Endodermal cell (in vitro differentiated cells): ENCODE data around the gene NCAPG2. TPM values are rescaled to one million over a fixed set of nuclear protein-coding genes. Genes with fewer than 3 reads are reported as not detected.

Source experiments
- DNase-seq: peaks from one replicate; pipeline ENCODE4 v3.0.0-alpha.2; 2017
- H3K27ac ChIP-seq: 2 replicates; pipeline ENCODE4 v1.5.1; 2013; ENCODE audit warnings: mild to moderate bottlenecking, low read depth, low read length, moderate library complexity
- H3K27me3 ChIP-seq: 2 replicates; pipeline ENCODE4 v1.6.1; 2013; ENCODE audit warnings: mild to moderate bottlenecking, low read length, moderate library complexity; ENCODE audit not compliant: insufficient read depth, control insufficient read depth, poor library complexity, severe bottlenecking
- H3K36me3 ChIP-seq: 2 replicates; pipeline ENCODE4 v1.7.0; 2013; ENCODE audit warnings: mild to moderate bottlenecking, low read length, moderate library complexity; ENCODE audit not compliant: control insufficient read depth, insufficient read depth
- H3K4me1 ChIP-seq: one replicate; pipeline ENCODE4 v1.7.0; 2013; ENCODE audit warnings: low read length; ENCODE audit not compliant: control insufficient read depth, insufficient read depth
- H3K4me3 ChIP-seq: 2 replicates; pipeline ENCODE4 v1.5.1; 2013; ENCODE audit warnings: mild to moderate bottlenecking, low read length, moderate library complexity
- H3K9ac ChIP-seq: 2 replicates; pipeline ENCODE4 v1.6.1; 2013; ENCODE audit warnings: mild to moderate bottlenecking, low read length, moderate library complexity; ENCODE audit not compliant: poor library complexity, severe bottlenecking; ENCODE audit errors: extremely low read depth
- H3K9me3 ChIP-seq: 2 replicates; pipeline ENCODE4 v1.6.1; 2013; ENCODE audit warnings: mild to moderate bottlenecking, low read length, moderate library complexity; ENCODE audit not compliant: control insufficient read depth
- H3K27ac Mint-ChIP-seq: 2 replicates; pipeline ENCODE4 v1.8.0; 2020; ENCODE audit warnings: mixed read lengths
- H3K27me3 Mint-ChIP-seq: 2 replicates; pipeline ENCODE4 v1.8.0; 2021; ENCODE audit warnings: mild to moderate bottlenecking, mixed read lengths; ENCODE audit not compliant: insufficient read depth
- H3K36me3 Mint-ChIP-seq: 2 replicates; pipeline ENCODE4 v1.8.0; 2020; ENCODE audit warnings: low read depth, mixed read lengths
- H3K4me1 Mint-ChIP-seq: 2 replicates; pipeline ENCODE4 v1.8.0; 2020; ENCODE audit warnings: mixed read lengths
- H3K4me3 Mint-ChIP-seq: 2 replicates; pipeline ENCODE4 v1.8.0; 2020; ENCODE audit warnings: mild to moderate bottlenecking, moderate library complexity, mixed read lengths
- H3K9me3 Mint-ChIP-seq: 2 replicates; pipeline ENCODE4 v1.8.0; 2020; ENCODE audit warnings: mild to moderate bottlenecking, mixed read lengths
- WGBS, 2 experiments: methylation state at CpG; one replicate each; pipeline versions ENCODE4 v1.1.5 to v1.1.7; 2013; ENCODE audit warnings: missing lambda C conversion rate in 2 of 2, mixed read lengths in 1 of 2; ENCODE audit not compliant: insufficient coverage in 1 of 2, insufficient read length in 1 of 2; 5-methylcytosine and 5-hydroxymethylcytosine counted together
- total RNA-seq, 2 donors: library from RNA; stranded (reverse); fragmentation: NEBNext Ultra II Directional in 1 of 2; extraction: Animal tissue kit (Norgen Biotek cat#: 25700) in 1 of 2; gene quantifications; 2 replicates in 1 of 2; 3 replicates in 1 of 2; pipeline ENCODE4 v1.2.1, GENCODE V29; 2021
- TF ChIP-seq, protein P1 (sequence below): fragments of 200-600 bp; sonication (generic); conservative IDR thresholded peaks from 2 replicates; pipeline ENCODE4 v1.5.0; 2021; ENCODE audit warnings: antibody characterized with exemption, mild to moderate bottlenecking

The NCAPG2 gene
- total RNA-seq, 2 donors from 2014 or later, result 58.7 to 77.1 TPM

DNA sequence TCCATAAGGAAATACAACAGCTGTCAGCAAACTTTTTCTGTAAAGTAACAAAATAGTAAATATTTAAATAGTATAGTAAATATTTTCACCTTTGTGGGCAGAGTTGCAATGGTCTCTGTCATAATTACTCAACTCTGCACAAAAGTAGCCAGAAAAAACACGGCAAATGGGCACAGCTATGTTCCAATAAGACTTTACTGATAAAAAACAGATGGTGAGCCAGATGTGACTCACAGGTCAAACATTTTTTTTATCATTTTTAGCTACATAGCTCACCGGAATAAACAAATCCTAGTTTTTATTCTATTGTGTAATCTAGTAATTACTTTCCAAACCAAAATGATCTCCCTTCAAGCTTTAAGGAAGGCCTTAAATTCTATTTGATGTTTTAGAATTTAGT, 55.3 kb downstream of the NCAPG2 start:
- DNase-seq, result no peak
- Mint-ChIP-seq H3K9me3 (no peaks in the 10 kb centered on the region), H3K36me3 (peaks cover 68% of the 10 kb centered on the region), H3K4me1 (no peaks in the 10 kb centered on the region), H3K4me3 (no peak overlapping the region), H3K27ac (no peak overlapping the region), H3K27me3 (no peaks in the 10 kb centered on the region)
- Histone ChIP-seq H3K4me1 (no peaks in the 10 kb centered on the region), H3K9ac (no peak overlapping the region), H3K4me3 (no peak overlapping the region), H3K36me3 (peaks cover 80% of the 10 kb centered on the region), H3K9me3 (peaks cover 7% of the 10 kb centered on the region), H3K27ac (no peak overlapping the region), H3K27me3 (no peaks in the 10 kb centered on the region)
- 93 to 100% methylated on average over 1 to 2 of the region's 2 CpGs for WGBS, 2 experiments
- TF ChIP-seq, protein P1, sequence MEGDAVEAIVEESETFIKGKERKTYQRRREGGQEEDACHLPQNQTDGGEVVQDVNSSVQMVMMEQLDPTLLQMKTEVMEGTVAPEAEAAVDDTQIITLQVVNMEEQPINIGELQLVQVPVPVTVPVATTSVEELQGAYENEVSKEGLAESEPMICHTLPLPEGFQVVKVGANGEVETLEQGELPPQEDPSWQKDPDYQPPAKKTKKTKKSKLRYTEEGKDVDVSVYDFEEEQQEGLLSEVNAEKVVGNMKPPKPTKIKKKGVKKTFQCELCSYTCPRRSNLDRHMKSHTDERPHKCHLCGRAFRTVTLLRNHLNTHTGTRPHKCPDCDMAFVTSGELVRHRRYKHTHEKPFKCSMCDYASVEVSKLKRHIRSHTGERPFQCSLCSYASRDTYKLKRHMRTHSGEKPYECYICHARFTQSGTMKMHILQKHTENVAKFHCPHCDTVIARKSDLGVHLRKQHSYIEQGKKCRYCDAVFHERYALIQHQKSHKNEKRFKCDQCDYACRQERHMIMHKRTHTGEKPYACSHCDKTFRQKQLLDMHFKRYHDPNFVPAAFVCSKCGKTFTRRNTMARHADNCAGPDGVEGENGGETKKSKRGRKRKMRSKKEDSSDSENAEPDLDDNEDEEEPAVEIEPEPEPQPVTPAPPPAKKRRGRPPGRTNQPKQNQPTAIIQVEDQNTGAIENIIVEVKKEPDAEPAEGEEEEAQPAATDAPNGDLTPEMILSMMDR, result no peak

DNA sequence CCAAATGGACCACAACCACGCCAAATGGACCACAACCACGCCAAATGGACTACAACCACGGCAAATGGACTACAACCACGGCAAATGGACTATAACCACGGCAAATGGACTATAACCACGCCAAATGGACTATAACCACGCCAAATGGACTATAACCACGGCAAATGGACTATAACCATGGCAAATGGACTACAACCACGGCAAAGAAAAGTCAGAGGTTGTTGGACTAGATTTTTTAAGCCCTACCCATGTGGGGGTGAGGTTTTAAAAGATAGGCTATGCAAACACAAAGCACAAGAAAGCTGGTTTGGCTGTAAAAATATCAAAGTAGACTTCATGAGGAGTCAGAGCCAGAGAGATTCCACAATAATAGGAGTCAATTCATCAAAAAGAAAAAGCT, 55.8 kb downstream of the NCAPG2 start:
- Histone ChIP-seq H3K9me3 (peaks cover 7% of the 10 kb centered on the region), H3K36me3 (peaks cover 81% of the 10 kb centered on the region), H3K4me1 (no peaks in the 10 kb centered on the region), H3K27me3 (no peaks in the 10 kb centered on the region), H3K9ac (no peak overlapping the region), H3K4me3 (no peak overlapping the region), H3K27ac (no peak overlapping the region)
- H3K27me3 Mint-ChIP-seq, result no peaks in the 10 kb centered on the region
- peaks cover 68% of the 10 kb centered on the region for H3K36me3 Mint-ChIP-seq
- H3K27ac Mint-ChIP-seq, result no peak overlapping the region
- DNase-seq, result no peak
- TF ChIP-seq, protein P1, result no peak
- H3K4me1 Mint-ChIP-seq, result no peaks in the 10 kb centered on the region
- no peak overlapping the region for H3K4me3 Mint-ChIP-seq
- 90 to 95% methylated on average over 8 to 9 of the region's 9 CpGs for WGBS, 2 experiments
- H3K9me3 Mint-ChIP-seq, result no peaks in the 10 kb centered on the region

DNA sequence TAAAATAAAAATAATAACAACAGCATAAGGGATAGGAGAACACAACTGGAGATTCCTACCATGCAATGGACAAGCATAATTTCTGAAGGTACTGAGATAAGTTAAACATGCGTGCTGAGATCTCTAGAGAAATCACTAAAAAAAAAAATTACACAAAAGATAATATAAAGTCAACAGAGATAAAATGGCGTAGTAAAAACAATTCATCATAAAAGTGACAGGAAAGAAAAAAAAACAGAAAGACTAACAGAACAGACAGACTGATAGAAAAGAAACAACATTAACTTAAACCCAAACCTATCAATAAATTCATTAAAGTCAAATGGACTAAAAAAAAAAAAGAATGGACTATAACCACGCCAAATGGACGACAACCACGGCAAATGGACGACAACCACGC, 56.4 kb downstream of the NCAPG2 start:
- Histone ChIP-seq H3K9ac (no peak overlapping the region), H3K4me3 (no peak overlapping the region), H3K27me3 (no peaks in the 10 kb centered on the region), H3K9me3 (peaks cover 7% of the 10 kb centered on the region), H3K4me1 (no peaks in the 10 kb centered on the region), H3K36me3 (peaks cover 87% of the 10 kb centered on the region), H3K27ac (no peak overlapping the region)
- no peak overlapping the region for H3K27ac Mint-ChIP-seq
- no peaks in the 10 kb centered on the region for H3K27me3 Mint-ChIP-seq
- H3K4me1 Mint-ChIP-seq, result no peaks in the 10 kb centered on the region
- no peaks in the 10 kb centered on the region for H3K9me3 Mint-ChIP-seq
- H3K36me3 Mint-ChIP-seq, result peaks cover 67% of the 10 kb centered on the region
- 100% methylated on average over 1 of the region's 7 CpGs; no CpG with 5 or more reads in 1 of the 2 experiments for WGBS, 2 experiments
- TF ChIP-seq, protein P1, result no peak
- no peak for DNase-seq
- H3K4me3 Mint-ChIP-seq, result no peak overlapping the region
